SK-N-MC (cell line): ENCODE results near the gene MLN.

Source experiments
- DNase-seq: peaks from one replicate; pipeline ENCODE4 v3.0.0-alpha.2; 2011; ENCODE audit warnings: low read depth, low spot score
- H3K27ac ChIP-seq: fragments of 200-600 bp; sonication (generic); 2 replicates; pipeline ENCODE4 v1.5.1; 2016; ENCODE audit warnings: mixed run types
- H3K36me3 ChIP-seq: fragments of 200-600 bp; sonication (generic); 2 replicates; pipeline ENCODE4 v1.6.1; 2017; ENCODE audit warnings: antibody characterized with exemption, low read length, mixed read lengths; ENCODE audit not compliant: insufficient read depth
- H3K4me3 ChIP-seq: fragments of 200-600 bp; sonication (generic); 2 replicates; pipeline ENCODE4 v1.5.1; 2016
- H3K9ac ChIP-seq: fragments of 200-600 bp; sonication (generic); 2 replicates; pipeline ENCODE4 v1.8.0; 2017; ENCODE audit warnings: mixed run types, mixed read lengths; ENCODE audit not compliant: insufficient read length
- H3K9me3 ChIP-seq: fragments of 200-600 bp; sonication (generic); 2 replicates; pipeline ENCODE4 v1.6.1; 2017; ENCODE audit warnings: low read depth, mild to moderate bottlenecking, antibody characterized with exemption, low read length, moderate library complexity, mixed read lengths
- EZH2 ChIP-seq: fragments of 200-600 bp; sonication (generic); IDR thresholded peaks from one replicate; pipeline ENCODE4 v1.6.1; 2017; ENCODE audit warnings: antibody characterized with exemption
- FOXP2 ChIP-seq: optimal IDR thresholded peaks from 2 replicates; pipeline ENCODE3; 2011; ENCODE audit warnings: mild to moderate bottlenecking, moderate library complexity; ENCODE audit not compliant: insufficient read depth; ENCODE audit errors: extremely low read length, control extremely low read depth
- POLR2AphosphoS5 ChIP-seq: IDR thresholded peaks from 2 replicates; pipeline ENCODE4 v1.6.1; 2012; ENCODE audit warnings: mild to moderate bottlenecking, low read depth, low read length, borderline replicate concordance

The MLN gene

GRCh38 chr6:33845031-33845745 lies 41.4 kb upstream of the MLN start:
- Histone ChIP-seq H3K4me3 (no peak overlapping the region), H3K9ac (no peak overlapping the region), H3K27ac (no peak overlapping the region), H3K9me3 (no peaks in the 10 kb centered on the region), H3K36me3 (no peaks in the 10 kb centered on the region)
- no peak for DNase-seq
- TF ChIP-seq EZH2 (no peak), POLR2AphosphoS5 (no peak), FOXP2 (no peak)

- H3K27ac ChIP-seq: no peak overlapping the region
- no peak for DNase-seq
- H3K4me3 ChIP-seq: no peak overlapping the region
- no peak for TF ChIP-seq EZH2
- TF ChIP-seq FOXP2: no peak
- no peak for TF ChIP-seq POLR2AphosphoS5
- H3K9me3 ChIP-seq: no peaks in the 10 kb centered on the region
- no peaks in the 10 kb centered on the region for H3K36me3 ChIP-seq
- H3K9ac ChIP-seq: no peak overlapping the region
Observed at GRCh38 chr6:33843131-33844121, 39.6 kb upstream of the MLN start.

GRCh38 chr6:33841868-33842267 lies 38.1 kb upstream of the MLN start:
- H3K9ac ChIP-seq: no peak overlapping the region
- no peaks in the 10 kb centered on the region for H3K36me3 ChIP-seq
- H3K4me3 ChIP-seq: no peak overlapping the region
- 0 out of 2 replicates have a peak, but pooled peaks cover 4% of the 10 kb centered on the region for H3K9me3 ChIP-seq
- no peak for DNase-seq
- TF ChIP-seq FOXP2: no peak
- TF ChIP-seq POLR2AphosphoS5: no peak
- no peak overlapping the region for H3K27ac ChIP-seq

- Histone ChIP-seq H3K9ac (no peak overlapping the region), H3K27ac (no peak overlapping the region), H3K36me3 (no peaks in the 10 kb centered on the region), H3K4me3 (no peak overlapping the region), H3K9me3 (0 out of 2 replicates have a peak, but pooled peaks cover 5% of the 10 kb centered on the region)
- no peak for TF ChIP-seq FOXP2
- no peak for TF ChIP-seq EZH2
- TF ChIP-seq POLR2AphosphoS5: no peak
- DNase-seq: no peak
Observed at GRCh38 chr6:33841070-33841469, 37.3 kb upstream of the MLN start.

GRCh38 chr6:33840048-33840926 lies 36.5 kb upstream of the MLN start:
- peak; percentile 97 for DNase-seq
- Histone ChIP-seq H3K4me3 (peak overlapping the region; percentile 49), H3K36me3 (no peaks in the 10 kb centered on the region), H3K9me3 (0 out of 2 replicates have a peak, but pooled peaks cover 5% of the 10 kb centered on the region), H3K27ac (peak overlapping the region; percentile 26; the same call in 1 of the 2 replicates), H3K9ac (no peak overlapping the region)
- TF ChIP-seq FOXP2 (peak; percentile 82), EZH2 (no peak), POLR2AphosphoS5 (peak; percentile 78; the same call in 1 of the 2 replicates)

GRCh38 chr6:33839399-33840047 lies 35.7 kb upstream of the MLN start:
- H3K9me3 ChIP-seq: 0 out of 2 replicates have a peak, but pooled peaks cover 5% of the 10 kb centered on the region
- no peaks in the 10 kb centered on the region for H3K36me3 ChIP-seq
- peak overlapping the region; percentile 49 for H3K4me3 ChIP-seq
- H3K27ac ChIP-seq: peak overlapping the region; percentile 26; the same call in 1 of the 2 replicates
- no peak overlapping the region for H3K9ac ChIP-seq
- no peak for DNase-seq
- TF ChIP-seq EZH2: no peak
- no peak for TF ChIP-seq FOXP2
- TF ChIP-seq POLR2AphosphoS5: no peak

GRCh38 chr6:33838983-33839382 lies 35.2 kb upstream of the MLN start:
- H3K9ac ChIP-seq: no peak overlapping the region
- no peaks in the 10 kb centered on the region for H3K36me3 ChIP-seq
- no peak for TF ChIP-seq FOXP2
- no peak for TF ChIP-seq EZH2
- TF ChIP-seq POLR2AphosphoS5: no peak
- no peak for DNase-seq
- no peak overlapping the region for H3K4me3 ChIP-seq
- H3K9me3 ChIP-seq: 0 out of 2 replicates have a peak, but pooled peaks cover 5% of the 10 kb centered on the region
- no peak overlapping the region for H3K27ac ChIP-seq

DNA sequence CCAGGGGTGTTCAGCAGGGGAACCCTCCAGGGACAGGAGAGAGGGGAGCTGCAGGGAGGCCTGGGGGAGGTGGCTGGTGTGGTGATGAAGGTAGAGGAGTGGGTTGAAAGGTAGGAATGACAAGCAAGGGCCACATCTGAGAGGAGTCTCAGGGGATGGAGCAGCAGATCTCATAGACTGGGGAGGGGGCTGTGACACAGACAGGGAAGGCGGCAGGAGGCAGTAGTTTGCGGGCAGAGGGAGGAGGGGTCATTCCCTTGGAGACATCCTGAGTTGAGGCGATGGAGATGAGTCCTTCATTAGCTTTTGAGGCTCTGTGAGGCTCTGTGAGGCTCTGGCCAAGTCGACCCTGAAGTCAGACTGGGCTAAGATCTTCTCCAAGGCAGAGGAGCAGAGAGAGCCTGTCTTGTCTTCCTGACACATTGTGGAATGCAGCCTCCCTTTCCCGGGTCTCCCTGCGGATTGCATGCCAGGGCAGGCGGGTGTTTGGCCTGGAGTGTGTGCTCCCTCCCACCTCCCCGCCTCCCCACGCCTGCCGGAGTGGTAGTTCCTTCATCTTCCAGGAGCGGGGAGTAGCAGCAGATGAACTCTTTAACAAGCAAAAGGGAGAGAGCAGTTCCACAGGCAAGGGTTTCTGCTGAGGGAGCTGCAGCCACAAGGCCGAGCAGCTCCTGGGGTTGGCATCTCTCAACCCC lies 34.3 kb upstream of the MLN start:
- TF ChIP-seq POLR2AphosphoS5 (no peak), FOXP2 (no peak), EZH2 (no peak)
- 0 out of 2 replicates have a peak, but pooled peaks cover 5% of the 10 kb centered on the region for H3K9me3 ChIP-seq
- H3K36me3 ChIP-seq: no peaks in the 10 kb centered on the region
- no peak overlapping the region for H3K27ac ChIP-seq
- no peak overlapping the region for H3K9ac ChIP-seq
- no peak for DNase-seq
- no peak overlapping the region for H3K4me3 ChIP-seq
